ENCODE measurements around the gene AMOT.

The AMOT gene

GRCh38 chrX:112802541-112802940 is 38.1 kb downstream of the AMOT start:
- DNase-seq (ENCODE audit: low read depth), result no peak

- no peak for DNase-seq (ENCODE audit: low read depth)
Observed at GRCh38 chrX:112800971-112801775, 39.5 kb downstream of the AMOT start.

GRCh38 chrX:112799425-112799824 is 41.2 kb downstream of the AMOT start:
- no peak for DNase-seq (ENCODE audit: low read depth)

- DNase-seq (ENCODE audit: low read depth), result no peak
Observed at GRCh38 chrX:112798736-112799135, 41.9 kb downstream of the AMOT start.

GRCh38 chrX:112789931-112790330 is 50.7 kb downstream of the AMOT start:
- DNase-seq (ENCODE audit: low read depth), result no peak

GRCh38 chrX:112786076-112786475 is 54.6 kb downstream of the AMOT start:
- no peak for DNase-seq (ENCODE audit: low read depth)

GRCh38 chrX:112785344-112785743 is 55.3 kb downstream of the AMOT start:
- no peak for DNase-seq (ENCODE audit: low read depth)

- DNase-seq (ENCODE audit: low read depth), result no peak
Observed at GRCh38 chrX:112784692-112785091, 55.9 kb downstream of the AMOT start.

GRCh38 chrX:112779139-112779538 is 61.5 kb downstream of the AMOT start:
- DNase-seq (ENCODE audit: low read depth), result no peak

- DNase-seq (ENCODE audit: low read depth), result no peak
Observed at GRCh38 chrX:112774651-112775293, 65.9 kb downstream of the AMOT start.

- no peak for DNase-seq (ENCODE audit: low read depth)
Observed at GRCh38 chrX:112774142-112774541, 66.5 kb downstream of the AMOT start.

- DNase-seq (ENCODE audit: low read depth), result no peak
Observed at GRCh38 chrX:112769034-112769433, 71.6 kb downstream of the AMOT start.

GRCh38 chrX:112768563-112768962 is 72.1 kb downstream of the AMOT start:
- DNase-seq (ENCODE audit: low read depth), result no peak

GRCh38 chrX:112766774-112767173 is 73.9 kb downstream of the AMOT start:
- DNase-seq (ENCODE audit: low read depth), result no peak

GRCh38 chrX:112761242-112762207 is 79.1 kb downstream of the AMOT start:
- DNase-seq (ENCODE audit: low read depth), result no peak

GRCh38 chrX:112760697-112761096 is 79.9 kb downstream of the AMOT start:
- DNase-seq (ENCODE audit: low read depth), result no peak

GRCh38 chrX:112759966-112760365 is 80.7 kb downstream of the AMOT start:
- no peak for DNase-seq (ENCODE audit: low read depth)

GRCh38 chrX:112759512-112759911 is 81.1 kb downstream of the AMOT start:
- DNase-seq (ENCODE audit: low read depth), result no peak

GRCh38 chrX:112757946-112758345 is 82.7 kb downstream of the AMOT start:
- no peak for DNase-seq (ENCODE audit: low read depth)

GRCh38 chrX:112753116-112753515 is 87.5 kb downstream of the AMOT start:
- DNase-seq (ENCODE audit: low read depth), result no peak

GRCh38 chrX:112751076-112751475 is 89.6 kb downstream of the AMOT start:
- no peak for DNase-seq (ENCODE audit: low read depth)

- DNase-seq (ENCODE audit: low read depth), result no peak
Observed at GRCh38 chrX:112746812-112747595, 93.6 kb downstream of the AMOT start.

Data from EH (cell line).